Caco-2 (cell line): ENCODE data around the gene CNTN2. TPM values are rescaled to one million over a fixed set of nuclear protein-coding genes. Genes with fewer than 3 reads are reported as not detected.

ENCODE experiments used
- BruUV-seq: library from RNA; stranded (reverse); fragments of 400-500 nt; replicated peaks from 2 replicates; lab custom pipeline; 2021; lab: Mats Ljungman, UMichigan
- CTCF ChIA-PET: fragments of 300-600 bp; sonication (Branson Sonifier 250); formaldehyde crosslinking; loops from one replicate; lab custom pipeline; 2022; ENCODE audit warnings: antibody characterized with exemption; lab: Charles Lee
- POLR2A ChIA-PET: fragments of 300-600 bp; sonication (Branson Sonifier 250); formaldehyde crosslinking; loops from one replicate; lab custom pipeline; 2022; ENCODE audit warnings: antibody characterized with exemption; lab: Charles Lee
- DNase-seq, 2 experiments: peaks; one replicate each; pipeline versions ENCODE4 v3.0.0 to v3.0.0-alpha.2; 2020 to 2022
- H3K27me3 ChIP-seq: replicated peaks from 2 replicates; pipeline ENCODE4 v1.6.0; 2011; ENCODE audit warnings: low read length; ENCODE audit not compliant: control insufficient read depth, insufficient read depth
- H3K36me3 ChIP-seq: 2 replicates; pipeline ENCODE4 v1.5.1; 2011; ENCODE audit warnings: low read length; ENCODE audit not compliant: control insufficient read depth, insufficient read depth
- H3K4me1 ChIP-seq: fragments of 250-450 bp; sonication (Bioruptor Pico); 2 replicates; pipeline ENCODE4 v1.5.1; 2020; ENCODE audit warnings: mild to moderate bottlenecking
- H3K4me3 ChIP-seq: 2 replicates; pipeline ENCODE4 v1.5.1; 2011; ENCODE audit warnings: low read depth, mild to moderate bottlenecking, control low read depth, low read length
- H3K9me3 ChIP-seq: fragments of 250-450 bp; sonication (Bioruptor Pico); 2 replicates; pipeline ENCODE4 v1.5.1; 2020; ENCODE audit warnings: mild to moderate bottlenecking, moderate library complexity
- H3K27ac Mint-ChIP-seq: one replicate; pipeline ENCODE4 v1.8.0; 2022; ENCODE audit warnings: mixed read lengths; ENCODE audit not compliant: unreplicated experiment
- H3K27me3 Mint-ChIP-seq: one replicate; pipeline ENCODE4 v1.8.0; 2022; ENCODE audit warnings: mixed read lengths; ENCODE audit not compliant: insufficient read depth, unreplicated experiment
- H3K36me3 Mint-ChIP-seq: one replicate; pipeline ENCODE4 v1.8.0; 2022; ENCODE audit warnings: mild to moderate bottlenecking, mixed read lengths; ENCODE audit not compliant: insufficient read depth, unreplicated experiment
- H3K4me1 Mint-ChIP-seq: one replicate; pipeline ENCODE4 v1.8.0; 2022; ENCODE audit warnings: low read depth, mixed read lengths; ENCODE audit not compliant: unreplicated experiment
- H3K4me3 Mint-ChIP-seq: one replicate; pipeline ENCODE4 v1.8.0; 2022; ENCODE audit warnings: mild to moderate bottlenecking, moderate library complexity, mixed read lengths; ENCODE audit not compliant: unreplicated experiment
- H3K9me3 Mint-ChIP-seq: one replicate; pipeline ENCODE4 v1.8.0; 2022; ENCODE audit warnings: mixed read lengths; ENCODE audit not compliant: unreplicated experiment
- intact Hi-C: fragments of 100-400 bp; cut with micrococcal nuclease; formaldehyde crosslinking; loops from one replicate; pipeline ENCODE4 v1.10.0; 2022; ENCODE audit not compliant: unreplicated experiment
- total RNA-seq: library from RNA; stranded (reverse); gene quantifications from 2 replicates; pipeline ENCODE4 v1.2.3, GENCODE V29; 2022
- TF ChIP-seq, protein P1 (sequence below), 2 experiments: fragments of 200-600 bp in 1 of 2; IDR thresholded peaks; 1 replicate in 1 of 2; 2 replicates in 1 of 2; pipeline versions ENCODE4 v1.5.1 to v1.8.0; 2011 to 2022; ENCODE audit warnings: antibody characterized with exemption in 1 of 2, control low read depth in 1 of 2, inconsistent platforms in 1 of 2, low read depth in 1 of 2, low read length in 1 of 2, mild to moderate bottlenecking in 1 of 2, moderate library complexity in 1 of 2; ENCODE audit not compliant: insufficient read depth in 1 of 2, severe bottlenecking in 1 of 2, unreplicated experiment in 1 of 2

CNTN2 gene
- total RNA-seq, 1 experiment from 2014 or later, result not detected

DNA sequence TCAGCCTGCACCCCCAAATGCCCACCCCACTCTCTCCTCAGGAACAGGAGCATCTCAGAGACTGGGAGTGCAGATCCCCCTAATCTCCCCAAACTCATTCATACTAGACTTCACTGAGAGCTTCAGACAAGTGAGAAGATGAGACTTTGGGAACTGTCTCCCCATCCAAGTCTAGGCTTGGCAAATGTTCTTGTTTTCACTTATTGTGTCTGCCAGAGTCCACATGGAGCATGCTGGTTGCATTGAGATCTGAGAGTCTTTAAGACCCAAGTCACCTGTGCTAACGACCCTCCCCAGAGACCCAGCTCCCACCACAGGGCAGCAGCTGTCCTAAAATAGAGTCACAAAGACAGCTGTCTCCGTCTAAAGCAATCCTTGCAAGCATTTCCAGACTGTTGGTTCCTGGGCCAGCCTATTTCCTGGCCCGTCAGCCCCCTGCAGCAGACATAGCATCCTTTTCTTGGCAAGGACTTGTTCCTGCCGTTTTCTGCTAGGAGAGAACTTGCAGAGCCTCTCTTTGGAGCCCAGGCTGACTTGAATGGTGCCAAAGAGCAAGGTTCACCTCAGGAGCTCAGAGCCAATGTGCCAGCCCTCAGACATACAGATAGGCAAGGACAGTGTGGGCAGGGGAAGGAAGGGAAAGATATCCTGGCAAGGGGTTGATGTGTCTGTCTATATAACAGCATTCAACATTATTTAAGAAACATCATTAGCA lies 1.9 kb upstream of the CNTN2 start:
- no peak for DNase-seq
- Histone ChIP-seq H3K27me3 (peaks cover 1% of the 10 kb centered on the region; the same call in 1 of the 2 replicates), H3K36me3 (no peaks in the 10 kb centered on the region), H3K4me3 (no peak overlapping the region), H3K9me3 (no peaks in the 10 kb centered on the region), H3K4me1 (no peaks in the 10 kb centered on the region)
- H3K27ac Mint-ChIP-seq, result no peak overlapping the region
- no peak overlapping the region for H3K4me3 Mint-ChIP-seq
- intact Hi-C loops, result no loop called here
- BruUV-seq, result no TSS peak
- no peaks in the 10 kb centered on the region for H3K36me3 Mint-ChIP-seq
- ChIA-PET CTCF (interaction anchor here (1.7 kb wide), 1 partner anchor 20 kb away, joined by 5 read pairs; no protein-coding TSS in a partner anchor), POLR2A (no interaction called here)
- no peaks in the 10 kb centered on the region for H3K9me3 Mint-ChIP-seq
- TF ChIP-seq, protein P1, sequence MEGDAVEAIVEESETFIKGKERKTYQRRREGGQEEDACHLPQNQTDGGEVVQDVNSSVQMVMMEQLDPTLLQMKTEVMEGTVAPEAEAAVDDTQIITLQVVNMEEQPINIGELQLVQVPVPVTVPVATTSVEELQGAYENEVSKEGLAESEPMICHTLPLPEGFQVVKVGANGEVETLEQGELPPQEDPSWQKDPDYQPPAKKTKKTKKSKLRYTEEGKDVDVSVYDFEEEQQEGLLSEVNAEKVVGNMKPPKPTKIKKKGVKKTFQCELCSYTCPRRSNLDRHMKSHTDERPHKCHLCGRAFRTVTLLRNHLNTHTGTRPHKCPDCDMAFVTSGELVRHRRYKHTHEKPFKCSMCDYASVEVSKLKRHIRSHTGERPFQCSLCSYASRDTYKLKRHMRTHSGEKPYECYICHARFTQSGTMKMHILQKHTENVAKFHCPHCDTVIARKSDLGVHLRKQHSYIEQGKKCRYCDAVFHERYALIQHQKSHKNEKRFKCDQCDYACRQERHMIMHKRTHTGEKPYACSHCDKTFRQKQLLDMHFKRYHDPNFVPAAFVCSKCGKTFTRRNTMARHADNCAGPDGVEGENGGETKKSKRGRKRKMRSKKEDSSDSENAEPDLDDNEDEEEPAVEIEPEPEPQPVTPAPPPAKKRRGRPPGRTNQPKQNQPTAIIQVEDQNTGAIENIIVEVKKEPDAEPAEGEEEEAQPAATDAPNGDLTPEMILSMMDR (IDR thresholded peaks at IDR 0.05; ENCODE audit: insufficient read depth in 1 of 2, low read depth in 1 of 2, low read length in 1 of 2, severe bottlenecking in 1 of 2, unreplicated experiment in 1 of 2), result no peak
- peaks cover 7% of the 10 kb centered on the region for H3K4me1 Mint-ChIP-seq
- H3K27me3 Mint-ChIP-seq, result peaks cover 25% of the 10 kb centered on the region

DNA sequence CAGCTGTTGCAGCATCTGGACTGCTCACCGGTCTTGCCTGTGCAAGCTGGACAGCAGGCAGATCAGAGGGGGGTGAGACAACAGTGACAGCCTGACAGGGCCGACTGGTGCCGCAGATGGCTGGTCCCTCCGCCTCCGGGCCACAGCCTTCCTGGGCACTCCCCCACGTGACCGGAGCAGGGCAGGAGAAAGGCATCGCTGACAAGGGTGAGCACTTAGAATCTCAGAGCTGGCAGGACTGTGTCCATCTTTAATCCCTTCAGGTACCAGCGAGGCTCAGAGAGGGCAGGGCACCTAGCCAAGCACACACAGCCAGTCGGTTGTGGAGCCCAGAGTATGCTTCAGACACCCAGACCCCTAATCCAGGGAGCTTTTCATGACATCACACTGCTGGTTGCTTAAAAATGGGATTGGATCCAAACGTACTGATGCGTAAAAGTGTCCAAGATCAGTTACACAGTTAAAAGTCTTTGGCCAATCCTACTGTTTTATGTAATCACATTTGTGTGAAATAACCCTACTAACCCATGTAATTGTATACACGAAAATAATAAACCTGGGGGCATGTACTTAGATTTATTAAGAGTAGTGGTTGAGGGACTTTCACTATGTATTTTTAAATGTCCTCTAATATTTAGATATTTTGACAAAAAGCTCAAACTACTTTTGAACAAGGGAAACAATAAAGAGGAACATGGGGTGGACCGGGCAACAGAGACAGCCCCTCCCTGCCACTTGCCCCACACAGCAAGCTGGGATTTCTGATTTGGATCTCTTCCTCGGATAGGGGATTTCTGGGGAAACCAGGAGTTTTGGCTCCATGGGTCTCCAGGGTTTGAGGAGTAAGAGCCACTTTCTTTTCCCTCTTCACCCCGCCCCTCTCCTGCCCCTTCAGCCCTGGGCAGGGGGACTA lies 758 bp upstream of the CNTN2 start:
- Histone ChIP-seq H3K27me3 (peaks cover 1% of the 10 kb centered on the region; the same call in 1 of the 2 replicates), H3K4me3 (no peak overlapping the region), H3K36me3 (no peaks in the 10 kb centered on the region), H3K9me3 (no peaks in the 10 kb centered on the region), H3K4me1 (no peaks in the 10 kb centered on the region)
- no TSS peak for BruUV-seq
- Mint-ChIP-seq H3K36me3 (no peaks in the 10 kb centered on the region), H3K4me3 (no peak overlapping the region), H3K27me3 (peaks cover 19% of the 10 kb centered on the region), H3K9me3 (no peaks in the 10 kb centered on the region), H3K4me1 (peaks cover 7% of the 10 kb centered on the region), H3K27ac (no peak overlapping the region)
- ChIA-PET CTCF (no interaction called here), POLR2A (no interaction called here)
- DNase-seq, result no peak
- TF ChIP-seq, protein P1 (IDR thresholded peaks at IDR 0.05; ENCODE audit: insufficient read depth in 1 of 2, low read depth in 1 of 2, low read length in 1 of 2, severe bottlenecking in 1 of 2, unreplicated experiment in 1 of 2), result no peak
- intact Hi-C loops, result no loop called here

DNA sequence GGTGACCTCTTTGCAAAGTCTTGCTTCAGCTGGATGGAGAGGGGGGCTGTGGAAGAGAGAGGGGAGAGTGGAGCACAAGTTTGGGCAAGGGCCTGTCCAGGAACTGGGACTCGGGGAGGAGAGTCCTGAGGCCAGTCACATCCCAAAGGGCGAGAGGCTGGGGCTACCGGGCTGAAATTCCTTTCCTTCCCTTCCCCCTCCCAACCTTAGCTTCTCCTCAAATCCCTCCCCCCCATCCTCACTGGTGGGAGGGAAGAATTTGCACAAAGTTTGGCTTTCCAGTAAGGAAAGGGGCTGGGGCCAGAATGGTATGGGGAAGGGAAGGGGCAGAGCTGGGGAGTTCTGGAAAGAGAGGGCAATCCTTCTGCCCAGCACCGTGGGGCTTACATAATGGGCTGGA lies 854 bp downstream of the CNTN2 start:
- POLR2A ChIA-PET, result no interaction called here
- CTCF ChIA-PET, result no interaction called here
- intact Hi-C loops, result no loop called here

More for the DNA sequence above, 854 bp downstream of the CNTN2 start:
- TF ChIP-seq, protein P1 (IDR thresholded peaks at IDR 0.05; ENCODE audit: insufficient read depth in 1 of 2, low read depth in 1 of 2, low read length in 1 of 2, severe bottlenecking in 1 of 2, unreplicated experiment in 1 of 2), result no peak
- H3K27ac Mint-ChIP-seq, result no peak overlapping the region
- H3K9me3 ChIP-seq, result no peaks in the 10 kb centered on the region
- H3K36me3 Mint-ChIP-seq, result no peaks in the 10 kb centered on the region
- no TSS peak for BruUV-seq
- peaks cover 18% of the 10 kb centered on the region for H3K27me3 Mint-ChIP-seq
- peaks cover 1% of the 10 kb centered on the region; the same call in 1 of the 2 replicates for H3K27me3 ChIP-seq
- H3K4me1 ChIP-seq, result no peaks in the 10 kb centered on the region
- H3K36me3 ChIP-seq, result no peaks in the 10 kb centered on the region
- H3K4me3 ChIP-seq, result no peak overlapping the region
- no peak overlapping the region for H3K4me3 Mint-ChIP-seq
- no peaks in the 10 kb centered on the region for H3K9me3 Mint-ChIP-seq
- DNase-seq, result no peak
- H3K4me1 Mint-ChIP-seq, result peaks cover 7% of the 10 kb centered on the region
